Smooth muscle cell of trachea (primary cell): ENCODE measurements around the gene PLK2. TPM values are rescaled to one million over a fixed set of nuclear protein-coding genes. Genes with fewer than 3 reads are reported as not detected.

ENCODE experiments used
- total RNA-seq: library from RNA; depleted of rRNA; stranded (reverse); fragments of >200 nt; gene quantifications from 2 replicates; pipeline ENCODE4 v1.2.1, GENCODE V29; 2014

The PLK2 gene
- 55.7 and 536 TPM in 2 replicates for total RNA-seq

GRCh38 chr5:58460002-58460731, at the start of gene PLK2:
PLK2 (minus strand) TSS chr5:58460086; CDS start chr5:58459959, 127 bp downstream.

DNA sequence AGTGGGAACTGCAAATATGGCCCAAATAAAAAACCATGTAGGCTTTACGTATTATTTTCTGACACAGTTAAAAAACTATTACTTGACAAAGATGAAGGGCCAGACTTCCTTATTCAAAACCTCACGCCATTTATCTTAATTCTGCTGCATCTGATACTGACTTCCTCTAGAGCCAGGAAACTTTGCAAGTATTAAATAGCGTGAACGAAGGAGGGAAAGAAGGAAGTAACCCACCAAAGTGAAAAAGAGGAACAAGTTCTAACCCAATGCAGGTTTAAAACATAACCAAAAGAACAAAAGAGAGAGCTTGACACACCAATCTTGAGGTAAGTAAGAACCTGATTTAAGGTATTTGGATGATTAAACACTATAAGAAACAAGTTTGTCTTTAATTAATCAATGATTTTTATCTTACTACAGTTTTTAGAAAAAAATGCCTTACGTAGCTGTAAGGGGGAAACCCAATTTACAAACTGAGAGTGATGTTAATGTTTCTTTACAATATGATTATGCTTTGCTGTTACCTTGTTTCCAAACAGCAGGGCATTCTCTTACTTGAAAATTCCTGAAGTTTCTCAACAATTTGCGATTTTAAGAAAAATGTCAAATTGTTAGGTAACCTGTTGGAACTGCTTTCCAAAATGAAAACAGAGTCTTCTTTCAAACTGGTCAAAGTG, 31.5 kb upstream of the PLK2 start, which contains the start of gene GAPT:
TSS of gene GAPT (plus strand) at position 220 of the 677 bp plus-strand sequence. CDS start 3,102 bp downstream, outside the sequence.

Other genes with a start within 250 kb of the PLK2 start
- gene GAPT, start 31.3 kb upstream of the PLK2 start, total RNA-seq = 0.17 TPM in 1 of 2 replicates, not detected in the other
- gene RAB3C, start 123.0 kb upstream of the PLK2 start, total RNA-seq = not detected in 2 replicates